ENCODE results near the gene ENTPD8. TPM values are rescaled to one million over a fixed set of nuclear protein-coding genes. Genes with fewer than 3 reads are reported as not detected.

Gene ENTPD8
- total and polyA plus RNA-seq, 9 donors, result 0.18 to 1.2 (median 0.39) TPM

- no peaks in the 10 kb centered on the region for H3K27me3 ChIP-seq (ENCODE audit: control insufficient read depth, insufficient read depth, low read length)
- WGBS (ENCODE audit: insufficient coverage), result 63% methylated on average over 30 of the region's 34 CpGs
- H3K4me3 ChIP-seq (ENCODE audit: low read length), result no peak overlapping the region
- H3K36me3 ChIP-seq (ENCODE audit: control insufficient read depth, insufficient read depth, low read length), result no peaks in the 10 kb centered on the region
- H3K27ac ChIP-seq (ENCODE audit: low read length), result no peak overlapping the region
- peaks cover 10% of the 10 kb centered on the region for H3K4me1 ChIP-seq (ENCODE audit: control insufficient read depth, insufficient read depth, low read length)
- DNase-seq, result no peak
- no peaks in the 10 kb centered on the region for H3K9me3 ChIP-seq (replicated peaks; ENCODE audit: control insufficient read depth, low read depth, low read length)
These were observed 11.0 kb downstream of the ENTPD8 start for GRCh38 chr9:137429974-137430722.

GRCh38 chr9:137429546-137429890 lies 11.6 kb downstream of the ENTPD8 start:
- Histone ChIP-seq H3K27me3 (ENCODE audit: control insufficient read depth, insufficient read depth, low read length) (no peaks in the 10 kb centered on the region), H3K4me3 (ENCODE audit: low read length) (no peak overlapping the region), H3K9me3 (replicated peaks; ENCODE audit: control insufficient read depth, low read depth, low read length) (no peaks in the 10 kb centered on the region), H3K27ac (ENCODE audit: low read length) (no peak overlapping the region), H3K36me3 (ENCODE audit: control insufficient read depth, insufficient read depth, low read length) (no peaks in the 10 kb centered on the region), H3K4me1 (ENCODE audit: control insufficient read depth, insufficient read depth, low read length) (peaks cover 10% of the 10 kb centered on the region)
- WGBS (ENCODE audit: insufficient coverage), result 80% methylated on average over 11 of the region's 14 CpGs
- no peak for DNase-seq

- no peaks in the 10 kb centered on the region for H3K9me3 ChIP-seq (replicated peaks; ENCODE audit: control insufficient read depth, low read depth, low read length)
- H3K36me3 ChIP-seq (ENCODE audit: control insufficient read depth, insufficient read depth, low read length), result no peaks in the 10 kb centered on the region
- no peak overlapping the region for H3K4me3 ChIP-seq (ENCODE audit: low read length)
- peaks cover 14% of the 10 kb centered on the region for H3K4me1 ChIP-seq (ENCODE audit: control insufficient read depth, insufficient read depth, low read length)
- H3K27me3 ChIP-seq (ENCODE audit: control insufficient read depth, insufficient read depth, low read length), result no peaks in the 10 kb centered on the region
- no peak overlapping the region for H3K27ac ChIP-seq (ENCODE audit: low read length)
- WGBS (ENCODE audit: insufficient coverage), result 86% methylated on average over 26 of the region's 27 CpGs
- DNase-seq, result no peak
These were observed 12.2 kb downstream of the ENTPD8 start for GRCh38 chr9:137428841-137429545.

GRCh38 chr9:137428311-137428630 lies 12.9 kb downstream of the ENTPD8 start:
- Histone ChIP-seq H3K4me3 (ENCODE audit: low read length) (no peak overlapping the region), H3K36me3 (ENCODE audit: control insufficient read depth, insufficient read depth, low read length) (no peaks in the 10 kb centered on the region), H3K4me1 (ENCODE audit: control insufficient read depth, insufficient read depth, low read length) (peaks cover 17% of the 10 kb centered on the region), H3K9me3 (replicated peaks; ENCODE audit: control insufficient read depth, low read depth, low read length) (no peaks in the 10 kb centered on the region), H3K27me3 (ENCODE audit: control insufficient read depth, insufficient read depth, low read length) (no peaks in the 10 kb centered on the region), H3K27ac (ENCODE audit: low read length) (no peak overlapping the region)
- 79% methylated on average over 5 of the region's 6 CpGs for WGBS (ENCODE audit: insufficient coverage)
- no peak for DNase-seq

GRCh38 chr9:137427454-137428310 lies 13.5 kb downstream of the ENTPD8 start:
- H3K36me3 ChIP-seq (ENCODE audit: control insufficient read depth, insufficient read depth, low read length), result no peaks in the 10 kb centered on the region
- 61% methylated on average over 26 of the region's 27 CpGs for WGBS (ENCODE audit: insufficient coverage)
- H3K27me3 ChIP-seq (ENCODE audit: control insufficient read depth, insufficient read depth, low read length), result no peaks in the 10 kb centered on the region
- no peak for DNase-seq
- no peak overlapping the region for H3K4me3 ChIP-seq (ENCODE audit: low read length)
- peaks cover 17% of the 10 kb centered on the region for H3K4me1 ChIP-seq (ENCODE audit: control insufficient read depth, insufficient read depth, low read length)
- H3K9me3 ChIP-seq (replicated peaks; ENCODE audit: control insufficient read depth, low read depth, low read length), result no peaks in the 10 kb centered on the region
- H3K27ac ChIP-seq (ENCODE audit: low read length), result no peak overlapping the region

GRCh38 chr9:137426018-137426681 lies 15.0 kb downstream of the ENTPD8 start:
- 67% methylated on average over 13 of the region's 18 CpGs for WGBS (ENCODE audit: insufficient coverage)
- no peak for DNase-seq
- Histone ChIP-seq H3K4me1 (ENCODE audit: control insufficient read depth, insufficient read depth, low read length) (peaks cover 21% of the 10 kb centered on the region), H3K36me3 (ENCODE audit: control insufficient read depth, insufficient read depth, low read length) (no peaks in the 10 kb centered on the region), H3K27me3 (ENCODE audit: control insufficient read depth, insufficient read depth, low read length) (no peaks in the 10 kb centered on the region), H3K4me3 (ENCODE audit: low read length) (no peak overlapping the region), H3K27ac (ENCODE audit: low read length) (no peak overlapping the region), H3K9me3 (replicated peaks; ENCODE audit: control insufficient read depth, low read depth, low read length) (no peaks in the 10 kb centered on the region)

- H3K27me3 ChIP-seq (ENCODE audit: control insufficient read depth, insufficient read depth, low read length), result no peaks in the 10 kb centered on the region
- H3K4me3 ChIP-seq (ENCODE audit: low read length), result peak overlapping the region; percentile 19
- DNase-seq, result no peak
- H3K27ac ChIP-seq (ENCODE audit: low read length), result no peak overlapping the region
- peaks cover 11% of the 10 kb centered on the region for H3K4me1 ChIP-seq (ENCODE audit: control insufficient read depth, insufficient read depth, low read length)
- H3K9me3 ChIP-seq (replicated peaks; ENCODE audit: control insufficient read depth, low read depth, low read length), result no peaks in the 10 kb centered on the region
- WGBS (ENCODE audit: insufficient coverage), result 12% methylated on average over 76 of the region's 77 CpGs
- no peaks in the 10 kb centered on the region for H3K36me3 ChIP-seq (ENCODE audit: control insufficient read depth, insufficient read depth, low read length)
These were observed 17.5 kb downstream of the ENTPD8 start for GRCh38 chr9:137423514-137424291.

GRCh38 chr9:137422604-137423513 lies 18.3 kb downstream of the ENTPD8 start, which contains the start of the genes EXD3 and NOXA1:
Gene EXD3 (minus strand): TSS chr9:137423162. CDS start chr9:137395357, 27,805 bp downstream.
Gene NOXA1 (plus strand): TSS chr9:137423393. CDS start chr9:137423530, 137 bp downstream.
- peak within 1 kb of the TSS; percentile 63 for H3K4me3 ChIP-seq (ENCODE audit: low read length)
- H3K27me3 ChIP-seq (ENCODE audit: control insufficient read depth, insufficient read depth, low read length), result no peaks in the 10 kb centered on the region
- H3K9me3 ChIP-seq (replicated peaks; ENCODE audit: control insufficient read depth, low read depth, low read length), result no peaks in the 10 kb centered on the region
- DNase-seq, result peak; percentile 95
- H3K27ac ChIP-seq (ENCODE audit: low read length), result no peak within 1 kb of the TSS
- under 1% methylated on average over 113 of the region's 113 CpGs for WGBS (ENCODE audit: insufficient coverage)
- H3K4me1 ChIP-seq (ENCODE audit: control insufficient read depth, insufficient read depth, low read length), result peaks cover 11% of the 10 kb centered on the region
- no peaks in the 10 kb centered on the region for H3K36me3 ChIP-seq (ENCODE audit: control insufficient read depth, insufficient read depth, low read length)
